Dedifferentiated amniotic fluid mesenchymal stem cell (primary cell): ENCODE results near the gene SLC12A7.
"Not testable (repeated sequence)": the region's sequence is repeated elsewhere in the genome, so short reads cannot be mapped to it uniquely, and the experiment has no call there.

Experiments
- DNase-seq: peaks from one replicate; pipeline ENCODE4 v3.0.0-alpha.2; 2016; ENCODE audit errors: extremely low spot score

SLC12A7 gene

DNA sequence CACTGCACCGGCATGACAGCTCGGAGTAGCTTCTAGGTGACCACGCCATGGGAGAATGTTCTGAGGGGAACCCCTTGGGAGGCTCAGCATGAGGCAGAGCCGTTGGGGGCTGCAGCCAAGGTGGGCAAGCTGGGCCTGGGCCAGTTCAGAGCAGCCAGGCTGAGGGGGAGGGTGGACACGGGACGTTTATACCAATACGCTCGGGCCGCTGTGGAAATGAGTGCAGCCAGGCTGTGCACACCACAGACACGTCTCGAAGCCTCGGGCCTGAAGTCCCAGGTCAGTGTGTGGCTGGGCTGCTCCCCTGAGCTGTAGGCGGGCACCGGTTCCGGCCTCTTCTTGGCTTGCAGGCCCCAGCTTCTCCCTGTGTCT lies 28.9 kb upstream of the SLC12A7 start:
- no peak for DNase-seq

GRCh38 chr5:1140171-1140817 lies 28.4 kb upstream of the SLC12A7 start:
- no peak for DNase-seq

- no peak for DNase-seq
Measured at GRCh38 chr5:1139331-1140170, 27.7 kb upstream of the SLC12A7 start.

GRCh38 chr5:1138445-1139245 lies 26.8 kb upstream of the SLC12A7 start:
- DNase-seq, result no peak

DNA sequence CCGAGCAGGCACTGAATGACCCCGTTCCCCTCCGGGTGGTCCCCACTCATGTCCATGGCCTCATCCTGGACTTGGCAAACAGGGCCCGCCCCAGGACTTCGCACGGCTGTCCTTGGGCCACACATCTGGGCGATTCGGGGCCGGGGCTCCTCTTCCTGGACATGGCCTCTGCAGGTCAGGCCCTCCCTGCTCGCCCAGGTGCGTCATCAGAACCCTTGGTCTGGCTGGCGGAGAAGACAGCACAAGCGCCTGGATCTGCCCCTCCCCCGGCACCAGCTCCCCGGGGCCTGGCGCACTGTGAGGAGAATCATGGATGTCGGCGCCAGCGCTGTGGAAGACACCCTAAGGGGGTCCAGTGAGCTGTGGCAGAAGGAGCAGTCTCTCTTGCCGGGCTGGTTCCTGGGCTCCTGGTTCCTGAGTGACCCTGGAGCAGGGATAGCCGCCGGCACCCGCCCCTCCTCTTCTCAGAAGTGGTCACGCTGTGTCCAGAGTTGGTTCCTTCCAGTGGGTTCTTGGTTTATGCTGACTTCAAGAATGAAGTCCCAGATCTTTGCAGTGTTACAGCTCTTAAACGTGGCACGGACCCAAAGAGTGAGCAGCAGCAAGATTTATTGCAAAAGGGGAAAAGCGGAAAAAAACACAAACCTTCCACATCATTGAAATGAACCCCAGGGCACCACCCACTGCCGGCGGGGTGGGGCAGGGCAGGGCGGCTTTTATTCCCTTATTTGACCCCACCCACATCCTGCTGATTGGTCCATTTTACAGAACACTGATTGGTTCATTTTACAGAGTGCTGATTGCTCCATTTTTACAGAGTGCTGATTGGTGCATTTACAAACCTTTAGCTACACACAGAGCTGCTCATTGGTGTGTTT lies 25.9 kb upstream of the SLC12A7 start:
- DNase-seq, result no peak

DNA sequence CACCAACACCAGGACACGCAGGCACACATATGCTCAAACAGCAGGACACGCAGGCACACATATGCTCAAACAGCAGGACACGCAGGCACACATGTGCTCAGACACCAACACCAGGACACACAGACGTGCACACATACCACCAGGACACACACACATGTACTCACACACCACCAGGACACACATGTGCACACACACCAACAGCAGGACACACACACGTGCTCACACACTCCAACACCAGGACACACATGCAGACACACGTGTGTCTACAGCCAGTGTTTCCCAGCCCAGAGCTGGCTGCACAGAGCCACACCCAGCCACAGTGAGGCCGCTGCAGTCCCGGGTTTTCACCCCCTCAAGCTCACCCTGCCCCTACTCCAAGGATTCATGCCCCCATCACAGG lies 25.0 kb upstream of the SLC12A7 start:
- DNase-seq, result no peak

DNA sequence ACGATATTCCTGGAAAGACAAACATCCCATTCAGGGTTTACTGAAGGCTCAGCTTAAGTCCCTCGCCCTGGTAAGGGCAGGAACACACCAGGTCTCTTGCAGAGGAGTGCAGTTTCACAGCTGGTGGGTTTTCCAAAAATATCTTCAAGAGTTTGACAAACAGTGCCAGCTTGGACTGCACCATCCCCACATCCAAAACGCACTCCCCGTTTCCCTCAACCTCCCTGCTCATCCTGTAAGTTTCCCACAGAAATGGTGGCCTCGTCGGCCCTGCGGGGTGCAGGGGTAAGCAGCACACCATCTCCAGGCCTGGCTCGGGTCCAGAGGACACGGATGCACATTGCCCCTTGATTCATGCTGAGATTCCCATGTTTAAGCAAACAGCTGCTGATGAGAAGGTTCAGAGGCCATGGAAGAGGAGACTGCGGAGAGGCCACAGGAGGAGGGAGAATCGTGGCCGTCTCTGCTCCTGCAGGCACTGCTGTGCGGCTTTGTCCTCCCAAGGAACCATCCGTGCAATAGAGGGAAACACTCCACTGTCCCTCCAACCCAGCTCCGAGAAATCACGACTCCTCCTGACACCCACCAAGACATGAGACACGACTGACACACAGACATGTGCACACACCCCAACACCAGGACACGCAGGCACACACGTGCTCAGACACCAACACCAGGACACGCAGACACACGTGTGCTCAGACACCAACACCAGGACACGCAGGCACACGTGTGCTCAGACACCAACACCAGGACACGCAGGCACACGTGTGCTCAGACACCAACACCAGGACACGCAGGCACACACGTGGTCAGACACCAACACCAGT lies 24.0 kb upstream of the SLC12A7 start:
- DNase-seq, result no peak

GRCh38 chr5:1134478-1134877 lies 22.6 kb upstream of the SLC12A7 start:
- no peak for DNase-seq

- DNase-seq, result no peak
Measured at GRCh38 chr5:1133510-1134201, 21.8 kb upstream of the SLC12A7 start.

DNA sequence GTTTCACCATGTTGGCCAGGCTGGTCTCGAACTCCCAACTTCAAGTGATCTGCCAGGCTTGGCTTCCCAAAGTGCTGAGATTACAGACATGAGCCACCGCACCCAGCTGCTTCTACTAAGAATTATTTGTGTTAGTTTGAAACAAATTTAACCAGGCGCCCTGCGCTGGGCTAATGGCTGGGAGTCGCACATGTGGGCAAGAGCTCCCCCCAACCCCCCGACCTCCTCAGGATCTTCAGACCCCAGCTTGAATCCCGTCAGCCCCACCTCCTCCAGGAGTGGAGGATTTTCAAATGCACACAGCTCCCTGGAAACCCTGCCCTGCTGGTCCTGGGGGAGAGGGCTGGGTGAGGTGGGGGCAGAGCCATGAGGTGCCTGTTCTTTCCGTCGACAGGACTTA lies 21.2 kb upstream of the SLC12A7 start:
- DNase-seq, result no peak

DNA sequence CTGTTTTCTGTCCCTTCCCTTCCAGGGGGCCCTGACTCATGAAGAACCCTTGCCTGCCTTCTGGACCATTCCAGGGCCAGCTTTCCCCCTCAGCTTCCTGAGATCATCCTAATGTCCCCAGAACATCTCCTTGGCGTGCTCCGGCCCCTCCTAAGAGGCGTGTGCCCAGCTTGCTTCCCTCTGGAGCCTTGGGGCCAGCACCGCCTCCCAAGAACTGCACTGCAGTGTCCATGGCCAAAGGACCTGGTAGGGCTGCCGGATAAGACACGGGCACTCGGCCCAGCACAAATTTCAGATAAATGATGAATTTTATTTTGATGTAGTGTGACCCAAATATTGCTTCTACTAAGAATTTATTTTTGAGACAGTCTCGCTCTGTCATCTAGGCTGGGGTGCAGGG lies 20.7 kb upstream of the SLC12A7 start:
- no peak for DNase-seq

GRCh38 chr5:1131726-1132125 lies 19.9 kb upstream of the SLC12A7 start:
- no peak for DNase-seq

GRCh38 chr5:1131191-1131621 lies 19.3 kb upstream of the SLC12A7 start:
- no peak for DNase-seq

GRCh38 chr5:1130218-1130946 lies 18.5 kb upstream of the SLC12A7 start:
- no peak for DNase-seq

DNA sequence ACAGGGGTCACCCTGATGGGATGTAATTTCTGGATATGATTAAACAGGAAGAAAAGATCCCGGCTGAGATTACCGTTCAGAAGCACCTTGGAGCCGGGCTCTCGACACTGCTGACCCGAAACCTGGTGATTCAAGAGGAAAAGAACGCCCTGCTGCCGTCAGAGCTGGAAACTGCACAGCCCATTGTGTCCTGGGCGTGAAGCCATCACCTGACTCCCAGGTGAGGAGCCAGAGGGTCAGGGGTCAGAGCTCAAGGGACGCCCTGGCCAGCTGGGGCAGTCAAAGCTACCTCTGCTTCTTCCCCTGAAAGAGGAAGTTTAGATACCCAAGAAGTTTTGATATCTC lies 17.8 kb upstream of the SLC12A7 start:
- no peak for DNase-seq

- no peak for DNase-seq
Measured at GRCh38 chr5:1128977-1129710, 17.3 kb upstream of the SLC12A7 start.

DNA sequence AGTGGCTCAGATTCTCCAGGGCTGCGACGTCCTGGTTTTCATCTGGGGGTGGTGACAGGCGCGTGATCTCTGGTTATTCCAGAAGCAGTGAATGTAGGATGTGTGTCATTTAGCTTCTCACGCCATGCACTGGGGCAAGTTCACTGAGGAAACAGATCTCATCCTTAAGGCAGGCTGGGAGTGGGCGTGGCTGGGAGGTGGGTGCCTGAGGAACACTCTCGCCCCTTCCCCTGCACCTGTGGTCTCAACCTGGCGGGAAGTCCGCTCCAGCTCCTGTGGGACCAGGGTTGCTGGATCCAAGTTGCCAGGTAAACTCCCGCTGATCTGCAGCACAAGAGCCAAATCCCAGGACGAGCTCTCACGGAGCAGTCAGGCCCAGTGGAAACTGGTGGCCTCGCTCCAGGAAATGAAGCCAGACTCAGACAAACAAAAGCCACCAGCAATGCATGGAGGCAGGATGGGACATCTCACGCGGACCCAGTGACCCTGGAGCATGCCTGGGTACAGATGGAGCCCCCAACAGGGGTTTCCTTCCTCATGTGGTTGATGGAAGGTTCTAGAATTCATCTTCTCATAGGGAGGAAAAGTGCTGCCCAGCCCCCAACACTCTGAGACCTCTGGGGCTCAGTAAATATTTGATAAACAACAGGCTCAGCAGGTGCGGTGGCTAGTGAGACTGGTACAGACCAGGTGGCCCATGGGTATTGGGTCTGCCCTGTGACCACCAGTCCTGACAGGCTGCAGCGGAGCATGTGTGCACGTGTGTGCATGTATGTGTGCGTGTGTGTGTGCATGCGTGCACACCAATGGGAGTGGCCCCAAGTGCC lies 16.3 kb upstream of the SLC12A7 start:
- DNase-seq, result no peak

GRCh38 chr5:1125695-1126094 lies 13.8 kb upstream of the SLC12A7 start:
- DNase-seq, result not testable (repeated sequence)
